ENCODE data around the gene FMN2. TPM values are rescaled to one million over a fixed set of nuclear protein-coding genes. Genes with fewer than 3 reads are reported as not detected.
A peak's percentile ranks its signal among the peaks of the same experiment; 100 is the strongest.

FMN2 gene
- total RNA-seq, 1 experiment from 2014 or later = not detected

DNA sequence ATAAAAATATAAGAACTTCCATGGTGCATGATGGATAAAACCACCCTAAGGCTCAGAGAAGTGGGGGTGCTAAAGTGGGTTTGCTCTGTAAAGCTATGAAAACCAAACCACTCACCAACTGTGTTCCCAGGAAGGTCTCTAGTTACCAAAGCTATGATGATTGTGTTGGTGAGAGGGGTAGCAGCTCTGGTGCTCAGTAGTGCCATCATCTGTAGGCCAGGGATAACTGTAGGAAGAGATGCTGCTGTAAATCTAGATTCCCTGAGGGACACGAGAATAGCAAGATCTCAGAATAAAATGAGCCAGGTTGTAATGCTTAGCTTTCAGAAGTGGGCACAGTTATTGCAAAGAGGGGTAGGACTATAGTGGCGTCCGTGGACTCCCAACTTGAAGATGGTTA, 395.8 kb downstream of the FMN2 start:
- H3K4me3 Mint-ChIP-seq (ENCODE audit: unreplicated experiment) = no peak overlapping the region
- H3K9me3 Mint-ChIP-seq (ENCODE audit: unreplicated experiment) = peaks cover 18% of the 10 kb centered on the region
- H3K36me3 Mint-ChIP-seq (ENCODE audit: insufficient read depth, unreplicated experiment) = no peaks in the 10 kb centered on the region
- intact Hi-C loops (cut with micrococcal nuclease; ENCODE audit: unreplicated experiment) = no loop called here
- no TSS peak for BruUV-seq (replicated peaks)
- Histone ChIP-seq H3K27me3 (replicated peaks; ENCODE audit: control insufficient read depth, insufficient read depth, low read length) (no peaks in the 10 kb centered on the region), H3K9me3 (no peaks in the 10 kb centered on the region), H3K4me1 (peaks cover 11% of the 10 kb centered on the region; the same call in 1 of the 2 replicates), H3K36me3 (ENCODE audit: control insufficient read depth, insufficient read depth, low read length) (no peaks in the 10 kb centered on the region), H3K4me3 (ENCODE audit: low read depth, low read length) (no peak overlapping the region)
- TF ChIP-seq, protein P1, sequence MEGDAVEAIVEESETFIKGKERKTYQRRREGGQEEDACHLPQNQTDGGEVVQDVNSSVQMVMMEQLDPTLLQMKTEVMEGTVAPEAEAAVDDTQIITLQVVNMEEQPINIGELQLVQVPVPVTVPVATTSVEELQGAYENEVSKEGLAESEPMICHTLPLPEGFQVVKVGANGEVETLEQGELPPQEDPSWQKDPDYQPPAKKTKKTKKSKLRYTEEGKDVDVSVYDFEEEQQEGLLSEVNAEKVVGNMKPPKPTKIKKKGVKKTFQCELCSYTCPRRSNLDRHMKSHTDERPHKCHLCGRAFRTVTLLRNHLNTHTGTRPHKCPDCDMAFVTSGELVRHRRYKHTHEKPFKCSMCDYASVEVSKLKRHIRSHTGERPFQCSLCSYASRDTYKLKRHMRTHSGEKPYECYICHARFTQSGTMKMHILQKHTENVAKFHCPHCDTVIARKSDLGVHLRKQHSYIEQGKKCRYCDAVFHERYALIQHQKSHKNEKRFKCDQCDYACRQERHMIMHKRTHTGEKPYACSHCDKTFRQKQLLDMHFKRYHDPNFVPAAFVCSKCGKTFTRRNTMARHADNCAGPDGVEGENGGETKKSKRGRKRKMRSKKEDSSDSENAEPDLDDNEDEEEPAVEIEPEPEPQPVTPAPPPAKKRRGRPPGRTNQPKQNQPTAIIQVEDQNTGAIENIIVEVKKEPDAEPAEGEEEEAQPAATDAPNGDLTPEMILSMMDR (IDR thresholded peaks at IDR 0.05; ENCODE audit: insufficient read depth in 1 of 2, low read depth in 1 of 2, low read length in 1 of 2, severe bottlenecking in 1 of 2, unreplicated experiment in 1 of 2) = no peak
- no peak overlapping the region for H3K27ac Mint-ChIP-seq (ENCODE audit: unreplicated experiment)
- H3K4me1 Mint-ChIP-seq (ENCODE audit: low read depth, unreplicated experiment) = peaks cover 47% of the 10 kb centered on the region
- CTCF ChIA-PET = no interaction called here
- DNase-seq = no peak
- no peaks in the 10 kb centered on the region for H3K27me3 Mint-ChIP-seq (ENCODE audit: insufficient read depth, unreplicated experiment)
- POLR2A ChIA-PET = no interaction called here

DNA sequence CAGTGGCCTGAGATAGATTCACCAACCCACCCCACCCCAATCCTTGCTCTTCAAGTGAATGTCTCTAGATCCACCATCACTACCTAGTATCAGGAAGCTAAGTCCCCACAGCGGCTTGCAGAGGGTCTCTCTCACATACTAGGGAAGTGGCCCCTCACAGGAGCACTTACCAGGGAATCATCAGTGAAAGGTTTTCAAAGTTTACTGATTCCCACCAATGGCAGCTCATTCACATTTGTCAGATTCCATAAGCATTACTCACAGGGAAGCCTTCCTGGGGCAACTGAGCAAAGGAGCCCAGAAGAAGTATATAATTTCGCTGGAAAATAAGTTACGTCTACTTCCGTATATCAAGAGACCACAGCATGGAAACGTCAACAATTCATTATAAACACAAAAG, 399.5 kb downstream of the FMN2 start:
- ChIA-PET CTCF (no interaction called here), POLR2A (no interaction called here)
- no peaks in the 10 kb centered on the region for H3K27me3 Mint-ChIP-seq (ENCODE audit: insufficient read depth, unreplicated experiment)
- no peak overlapping the region for H3K4me3 Mint-ChIP-seq (ENCODE audit: unreplicated experiment)
- H3K9me3 ChIP-seq = no peaks in the 10 kb centered on the region
- H3K4me1 Mint-ChIP-seq (ENCODE audit: low read depth, unreplicated experiment) = peaks cover 29% of the 10 kb centered on the region
- TF ChIP-seq, protein P1 (IDR thresholded peaks at IDR 0.05; ENCODE audit: insufficient read depth in 1 of 2, low read depth in 1 of 2, low read length in 1 of 2, severe bottlenecking in 1 of 2, unreplicated experiment in 1 of 2) = no peak
- H3K9me3 Mint-ChIP-seq (ENCODE audit: unreplicated experiment) = peaks cover 21% of the 10 kb centered on the region
- peak overlapping the region; percentile 73 for H3K27ac Mint-ChIP-seq (ENCODE audit: unreplicated experiment)
- H3K4me1 ChIP-seq = peaks cover 11% of the 10 kb centered on the region; the same call in 1 of the 2 replicates
- no peak for DNase-seq
- no TSS peak for BruUV-seq (replicated peaks)
- no peak overlapping the region for H3K4me3 ChIP-seq (ENCODE audit: low read depth, low read length)
- no peaks in the 10 kb centered on the region for H3K36me3 Mint-ChIP-seq (ENCODE audit: insufficient read depth, unreplicated experiment)
- no peaks in the 10 kb centered on the region for H3K36me3 ChIP-seq (ENCODE audit: control insufficient read depth, insufficient read depth, low read length)
- H3K27me3 ChIP-seq (replicated peaks; ENCODE audit: control insufficient read depth, insufficient read depth, low read length) = no peaks in the 10 kb centered on the region
- intact Hi-C loops (cut with micrococcal nuclease; ENCODE audit: unreplicated experiment) = no loop called here

DNA sequence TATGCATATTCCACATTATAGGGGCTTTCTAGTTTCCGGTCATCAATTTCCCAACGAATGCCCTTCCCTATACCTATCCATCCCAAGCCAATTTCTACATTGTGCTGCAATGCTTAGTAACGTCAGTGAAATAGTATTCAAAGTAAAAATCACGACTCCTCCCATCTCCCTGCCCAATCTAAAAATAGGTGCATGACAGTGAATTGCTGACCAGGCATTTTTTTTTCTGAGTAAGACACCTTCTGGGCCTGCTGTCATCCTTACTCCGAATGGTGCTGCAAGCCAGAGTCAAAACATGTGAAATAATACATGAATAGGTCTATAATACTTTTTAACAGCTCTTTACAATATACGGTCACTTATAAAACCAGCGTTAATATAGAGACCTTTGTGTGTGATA, 400.1 kb downstream of the FMN2 start:
- Histone ChIP-seq H3K27me3 (replicated peaks; ENCODE audit: control insufficient read depth, insufficient read depth, low read length) (no peaks in the 10 kb centered on the region), H3K9me3 (no peaks in the 10 kb centered on the region), H3K4me3 (ENCODE audit: low read depth, low read length) (no peak overlapping the region), H3K36me3 (ENCODE audit: control insufficient read depth, insufficient read depth, low read length) (no peaks in the 10 kb centered on the region), H3K4me1 (peaks cover 11% of the 10 kb centered on the region; the same call in 1 of the 2 replicates)
- no peak overlapping the region for H3K4me3 Mint-ChIP-seq (ENCODE audit: unreplicated experiment)
- TF ChIP-seq, protein P1 (IDR thresholded peaks at IDR 0.05; ENCODE audit: insufficient read depth in 1 of 2, low read depth in 1 of 2, low read length in 1 of 2, severe bottlenecking in 1 of 2, unreplicated experiment in 1 of 2) = no peak
- POLR2A ChIA-PET = no interaction called here
- peaks cover 28% of the 10 kb centered on the region for H3K4me1 Mint-ChIP-seq (ENCODE audit: low read depth, unreplicated experiment)
- no TSS peak for BruUV-seq (replicated peaks)
- CTCF ChIA-PET = no interaction called here
- H3K36me3 Mint-ChIP-seq (ENCODE audit: insufficient read depth, unreplicated experiment) = no peaks in the 10 kb centered on the region
- DNase-seq = no peak
- peak overlapping the region; percentile 73 for H3K27ac Mint-ChIP-seq (ENCODE audit: unreplicated experiment)
- intact Hi-C loops (cut with micrococcal nuclease; ENCODE audit: unreplicated experiment) = no loop called here
- no peaks in the 10 kb centered on the region for H3K27me3 Mint-ChIP-seq (ENCODE audit: insufficient read depth, unreplicated experiment)
- peaks cover 28% of the 10 kb centered on the region for H3K9me3 Mint-ChIP-seq (ENCODE audit: unreplicated experiment)
